Frontal cortex (tissue), 4 donors: Measurements from ENCODE around the gene PRMT7. TPM values are rescaled to one million over a fixed set of nuclear protein-coding genes. Genes with fewer than 3 reads are reported as not detected.

Experiments used
- DNase-seq, 2 donors: peaks; one replicate each; pipeline ENCODE4 v3.0.0; 2012; ENCODE audit warnings: low spot score in 2 of 2
- FAIRE-seq: peaks from 2 replicates; lab custom pipeline; 2012; peaks lifted over from hg19 to GRCh38; lab: Jason Lieb, UNC
- total RNA-seq: library from RNA; depleted of rRNA; stranded (reverse); fragments of >200 nt; gene quantifications from one replicate; pipeline ENCODE4 v1.2.3, GENCODE V29; 2014
- donor health status: control.
- donor health status: control.
- donor health status: control.

The PRMT7 gene
- total RNA-seq, 1 donor from 2014 or later, result 39.5 TPM

DNA sequence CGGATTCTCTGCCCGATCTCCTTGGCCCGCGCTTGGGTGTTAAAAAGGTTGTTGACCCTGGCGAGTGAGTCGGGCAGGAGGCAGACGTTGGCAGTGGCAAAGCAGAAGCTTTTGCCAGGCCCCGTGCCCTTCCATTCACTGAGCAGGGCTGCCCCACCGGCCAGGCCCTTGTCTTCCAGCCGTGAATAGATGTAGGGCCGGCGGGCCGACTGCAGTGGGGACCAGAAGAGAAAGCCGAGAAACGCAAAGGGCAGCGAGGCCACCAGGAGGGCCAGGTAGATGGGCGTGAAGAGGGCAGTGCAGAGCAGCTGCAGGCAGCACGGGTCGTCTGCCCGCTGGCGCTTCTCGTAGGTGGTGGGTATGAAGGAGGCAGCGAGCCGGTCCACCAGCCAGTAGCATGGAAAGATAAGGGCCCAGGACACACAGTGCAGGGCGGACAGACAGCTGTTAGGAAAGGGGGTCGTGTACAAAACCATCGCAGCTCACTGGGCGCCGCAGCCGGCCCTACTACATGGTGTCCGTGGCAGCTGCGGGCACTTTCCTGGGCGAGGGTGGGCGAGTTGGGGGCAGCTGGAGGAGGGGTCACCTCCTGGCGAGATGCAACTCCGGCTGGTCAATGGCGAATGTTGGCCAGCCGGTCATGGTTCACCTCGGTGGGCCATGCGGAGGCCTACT is 61.0 kb downstream of the PRMT7 start:
- no peak for FAIRE-seq
- no peak for DNase-seq

DNA sequence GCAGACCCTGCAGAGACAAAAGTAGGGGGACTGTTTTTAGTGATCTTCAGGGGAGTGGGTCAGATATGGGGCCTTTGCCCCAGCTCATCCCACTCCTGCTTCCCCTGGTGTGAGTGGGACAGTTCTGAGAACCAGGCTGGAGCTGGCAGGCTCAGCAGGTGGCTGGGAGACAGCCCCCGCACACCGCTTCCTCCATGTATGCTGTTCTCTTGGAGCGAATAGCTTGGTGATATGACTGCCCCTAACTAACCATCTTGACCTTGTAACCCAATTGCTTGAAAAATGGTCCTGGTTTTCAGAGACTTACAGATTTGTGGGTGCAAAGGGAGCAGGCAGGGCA is 61.5 kb downstream of the PRMT7 start:
- DNase-seq (no peak), FAIRE-seq (no peak)

DNA sequence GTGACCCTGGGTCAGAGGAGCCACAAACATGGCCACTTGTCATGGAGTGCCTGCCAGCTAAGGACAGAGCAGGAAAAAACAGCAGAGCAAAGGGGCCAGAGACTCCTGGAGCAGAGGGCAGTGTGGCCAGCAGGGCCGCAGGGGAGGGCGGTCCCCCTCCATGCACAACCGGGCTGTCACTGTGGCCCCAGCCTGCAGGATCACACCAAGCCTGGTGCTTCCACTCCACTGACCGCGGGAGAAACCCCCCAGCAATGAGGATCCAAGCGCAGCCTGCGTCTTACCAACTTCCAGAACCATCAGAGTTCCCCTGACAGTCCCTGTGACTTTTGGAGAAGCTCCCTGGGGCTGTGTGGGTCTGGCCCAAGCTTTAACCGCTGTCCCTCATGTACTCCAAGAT is 62.0 kb downstream of the PRMT7 start:
- no peak for FAIRE-seq
- no peak for DNase-seq

DNA sequence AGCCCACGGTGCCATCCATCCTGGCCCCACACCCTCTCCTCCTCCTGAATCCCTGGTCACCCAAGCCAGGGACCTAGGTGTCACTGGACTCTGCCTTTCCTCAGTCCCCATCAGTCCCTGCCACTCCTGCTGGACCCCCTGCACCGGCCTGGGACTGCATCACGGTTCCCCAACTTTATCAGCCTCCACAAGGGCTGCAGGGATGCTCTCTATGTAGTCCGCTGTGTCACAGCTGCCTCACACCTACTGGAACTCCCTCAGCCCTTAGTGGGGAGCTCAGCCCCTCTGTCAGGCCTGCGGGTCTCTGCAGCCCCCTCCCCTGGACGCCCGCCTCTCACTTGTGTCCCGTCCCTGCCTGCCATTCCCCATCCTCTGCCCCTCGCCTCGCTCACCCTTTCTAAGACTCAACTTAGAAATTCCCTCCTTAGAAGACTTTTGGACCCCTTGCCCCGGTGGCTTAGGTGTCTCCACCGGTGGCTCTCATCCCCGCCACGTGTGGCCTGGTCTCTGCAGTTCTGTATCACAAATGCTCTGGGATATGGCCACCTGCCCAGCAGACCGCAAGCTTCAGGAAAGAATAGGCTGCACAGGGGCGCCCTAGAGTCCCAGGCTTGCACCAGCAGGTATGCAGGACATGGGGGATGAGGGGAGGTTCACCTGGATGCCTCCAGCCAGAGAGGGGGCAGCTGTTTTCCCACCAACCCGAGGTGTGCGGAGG is 62.9 kb downstream of the PRMT7 start:
- DNase-seq, result no peak
- no peak for FAIRE-seq

DNA sequence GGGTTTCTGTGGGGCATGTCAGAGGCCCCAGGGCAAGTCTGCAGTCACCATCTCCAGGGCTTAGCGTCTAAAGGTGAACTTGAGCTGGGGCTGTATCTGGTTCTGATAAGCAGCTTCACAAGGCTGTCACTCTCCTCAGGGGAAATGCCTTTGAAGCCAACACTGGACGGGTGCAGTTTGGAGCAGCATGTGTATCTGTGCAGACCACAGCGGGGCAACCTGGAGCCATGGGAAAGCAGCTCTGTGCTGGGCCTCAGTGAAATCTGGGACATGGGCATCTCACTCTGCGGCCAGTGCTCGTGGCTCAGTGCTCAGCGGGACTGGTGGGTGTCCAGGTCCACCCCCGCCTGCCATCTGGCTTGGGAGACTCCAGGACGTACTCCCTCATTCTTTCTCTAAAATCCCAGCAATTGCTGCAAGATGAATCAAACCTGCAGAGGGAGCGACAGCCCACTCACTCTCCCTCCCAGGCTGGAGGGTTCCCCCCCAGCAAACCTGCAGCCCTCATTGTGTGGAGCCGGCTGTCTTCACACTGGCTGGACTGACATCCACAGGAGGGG is 63.5 kb downstream of the PRMT7 start:
- FAIRE-seq, result no peak

DNA sequence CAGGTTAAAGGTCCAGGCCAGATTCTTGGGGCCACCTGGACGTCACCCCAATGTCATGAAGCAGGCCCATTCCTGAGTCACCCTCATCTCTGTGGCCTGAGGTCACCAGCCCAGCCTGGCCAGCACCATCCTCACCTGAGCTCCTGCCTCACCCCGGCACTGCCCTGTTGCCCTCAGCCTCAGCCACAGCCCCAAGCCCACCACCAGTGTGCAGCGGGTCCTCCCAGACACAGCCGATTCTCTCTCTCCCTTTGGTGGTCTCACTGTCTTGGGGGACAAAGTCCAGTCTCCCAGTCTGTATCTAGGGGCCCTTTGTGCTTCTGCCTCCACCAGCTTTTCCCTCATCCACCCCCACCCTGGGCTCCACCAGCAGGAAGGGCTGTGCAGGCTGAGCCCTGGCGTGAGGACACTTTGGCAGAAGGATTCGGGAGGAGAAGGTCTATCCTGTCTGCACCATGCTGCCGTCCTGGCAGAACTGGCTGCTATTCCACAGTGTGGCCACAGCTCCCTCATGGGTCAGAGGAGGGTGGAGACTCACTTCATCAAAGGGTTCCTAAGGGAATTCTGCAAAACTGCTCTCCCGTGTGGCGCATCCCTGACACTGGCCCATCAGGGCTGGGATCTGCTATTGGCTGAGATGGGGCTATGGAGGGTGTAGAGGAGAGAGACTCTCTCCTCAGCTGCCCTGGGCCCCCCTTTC is 64.3 kb downstream of the PRMT7 start:
- DNase-seq (no peak), FAIRE-seq (no peak)

More for the DNA sequence above, 63.5 kb downstream of the PRMT7 start:
- no peak for DNase-seq

DNA sequence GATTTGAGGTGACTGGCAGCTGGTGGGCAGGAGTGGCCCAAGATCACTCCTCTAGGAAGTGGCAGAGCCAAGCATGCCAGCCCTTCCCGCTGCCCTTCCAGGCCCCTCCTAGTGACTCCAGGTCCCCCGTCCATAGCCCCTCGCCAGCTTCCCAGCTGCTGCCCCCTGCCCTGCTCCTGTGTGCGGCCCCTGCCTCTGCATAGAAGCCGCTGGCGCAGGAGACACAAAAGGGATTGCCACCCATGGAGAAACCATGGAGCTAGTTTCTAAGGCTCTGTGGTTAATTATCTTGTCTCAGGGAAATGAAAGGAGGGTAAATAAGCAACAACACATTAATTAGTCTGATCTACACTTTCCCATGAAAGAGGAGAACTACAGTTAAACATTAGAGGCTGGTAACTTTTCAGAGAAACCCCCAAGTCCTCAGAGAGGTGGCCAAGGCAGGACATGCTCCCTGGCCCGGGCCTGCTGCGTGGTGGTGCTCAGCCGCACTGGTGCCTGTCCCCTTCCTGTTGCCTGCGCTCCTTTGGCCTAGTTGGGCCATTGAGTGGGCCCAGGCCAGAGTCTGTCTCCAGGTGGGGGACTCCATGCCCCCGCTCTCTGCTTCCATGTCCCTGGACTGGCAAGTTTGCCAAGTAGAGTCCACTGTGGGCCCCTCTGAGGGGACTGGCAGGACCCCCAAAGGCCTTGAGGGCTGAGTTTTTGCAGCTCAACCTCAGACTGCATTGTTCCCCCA is 65.2 kb downstream of the PRMT7 start:
- no peak for DNase-seq
- no peak for FAIRE-seq

DNA sequence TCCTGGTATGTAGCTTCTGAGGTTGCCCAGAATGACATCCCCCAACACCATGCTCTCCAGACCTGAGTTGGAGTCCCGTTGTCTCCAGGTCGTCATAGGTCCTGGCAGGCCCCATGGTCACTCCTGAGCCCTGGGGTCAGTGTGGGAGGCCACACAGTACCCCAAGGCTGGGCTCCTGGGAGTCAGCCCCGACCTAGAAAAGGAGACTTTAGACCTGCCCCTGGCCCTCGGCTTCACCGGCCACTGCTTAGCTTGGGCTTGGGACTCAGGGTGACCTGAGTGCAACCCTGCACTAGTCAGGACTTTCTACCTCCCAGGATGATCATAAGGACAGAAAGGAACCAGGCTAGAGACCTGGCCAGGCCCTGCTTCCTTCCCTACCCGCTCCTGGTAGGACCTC is 65.8 kb downstream of the PRMT7 start:
- DNase-seq (no peak), FAIRE-seq (no peak)

DNA sequence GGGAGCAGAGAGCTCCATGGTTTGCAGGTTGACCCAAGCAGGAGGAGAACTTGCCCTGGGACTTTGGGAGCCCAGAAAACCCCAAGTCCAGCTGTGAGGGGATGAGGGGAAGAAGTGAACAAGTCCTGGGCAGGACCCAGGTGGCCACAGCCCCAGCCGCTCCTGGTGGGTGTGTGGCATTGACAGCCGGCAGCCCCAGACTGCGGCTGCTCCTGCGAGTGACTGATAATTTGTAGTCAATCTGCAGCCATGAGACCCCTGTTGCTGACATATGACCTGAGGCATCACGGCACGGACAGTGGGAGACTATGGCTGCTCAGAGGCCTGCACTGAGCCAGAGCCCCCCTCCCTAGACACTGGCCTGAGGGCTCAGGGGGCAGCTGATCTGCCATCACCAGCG is 66.4 kb downstream of the PRMT7 start:
- DNase-seq (no peak), FAIRE-seq (no peak)

DNA sequence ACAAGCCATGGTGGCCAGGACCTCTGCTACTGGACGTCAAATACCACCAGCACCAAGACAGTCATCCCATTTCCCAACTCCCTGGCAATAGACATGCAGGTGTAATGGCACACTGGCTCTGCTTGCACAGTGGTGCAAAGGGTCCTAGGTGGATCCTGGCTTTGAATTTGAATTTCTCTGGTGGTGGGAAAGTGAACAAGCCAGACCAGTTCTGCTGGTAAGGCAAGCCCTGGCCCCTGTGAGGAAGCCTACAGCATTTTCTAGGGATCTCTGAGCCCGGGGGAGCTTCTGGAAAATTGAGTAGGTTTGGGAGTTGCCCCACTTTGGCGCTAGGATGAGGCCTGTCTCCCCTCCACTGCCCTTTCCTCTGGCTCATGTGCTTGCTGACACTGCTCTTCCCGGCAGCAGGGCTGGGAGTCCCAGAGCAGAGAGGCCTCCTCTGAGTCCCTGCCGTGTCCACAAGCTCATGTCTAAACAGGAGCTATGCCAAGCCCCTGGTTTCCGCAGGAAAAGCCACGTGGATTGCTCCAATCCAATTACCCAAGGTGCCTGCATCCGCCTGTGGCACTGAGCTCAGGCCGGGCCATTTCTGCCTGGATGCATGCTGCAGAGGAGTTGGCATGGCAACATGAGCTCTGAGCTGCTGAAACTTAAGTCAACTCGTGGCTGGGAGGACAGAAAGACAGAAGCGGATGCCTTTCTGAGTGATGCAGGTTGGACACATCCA is 67.0 kb downstream of the PRMT7 start:
- FAIRE-seq, result no peak

DNA sequence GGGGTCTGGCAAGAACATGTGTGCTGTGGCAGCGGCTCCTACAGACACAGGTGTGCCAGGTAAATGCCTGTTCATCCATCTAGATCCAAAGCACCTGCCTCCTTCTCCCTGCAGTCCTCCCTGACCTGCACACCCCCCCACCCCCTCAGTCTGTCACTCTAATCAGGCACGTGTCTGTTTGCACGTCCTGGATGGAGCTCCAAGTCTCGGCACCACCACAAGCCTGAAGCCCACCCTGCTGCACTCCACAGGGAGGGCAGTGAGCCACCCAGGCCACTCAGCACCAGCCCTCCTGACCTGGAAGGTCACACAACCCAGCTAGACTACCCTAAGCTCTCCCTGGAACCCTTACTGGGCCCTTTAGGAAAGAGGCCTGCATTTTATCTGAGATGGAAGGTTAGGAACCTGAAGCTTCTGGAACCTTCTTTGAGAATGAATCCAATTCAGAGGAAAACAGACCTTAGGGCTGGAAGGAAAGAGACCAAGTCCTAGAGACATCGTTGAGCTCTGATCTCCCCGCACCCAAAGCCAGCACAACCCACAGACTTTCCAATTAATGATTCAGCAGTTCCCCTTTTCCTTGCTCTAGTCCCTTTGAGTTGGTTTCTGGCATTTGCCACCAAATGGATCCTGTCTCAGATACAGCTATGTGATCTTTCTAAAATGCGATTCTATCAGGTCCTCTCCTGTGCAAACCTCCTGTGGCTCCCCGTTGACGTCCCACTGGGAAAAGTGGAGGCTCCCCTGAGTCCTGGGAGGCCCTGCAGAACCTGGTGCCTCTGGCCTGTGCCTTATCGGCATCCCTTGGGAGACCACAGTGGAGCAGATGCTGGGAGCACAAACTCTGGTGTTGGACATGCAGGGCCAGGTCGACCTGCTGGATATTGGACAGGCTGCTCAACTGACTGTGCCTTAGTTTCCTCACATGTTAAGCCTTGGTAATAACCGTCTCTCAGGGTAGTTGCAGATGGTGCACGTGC is 67.9 kb downstream of the PRMT7 start:
- no peak for FAIRE-seq

More for the DNA sequence above, 67.0 kb downstream of the PRMT7 start:
- no peak for DNase-seq

DNA sequence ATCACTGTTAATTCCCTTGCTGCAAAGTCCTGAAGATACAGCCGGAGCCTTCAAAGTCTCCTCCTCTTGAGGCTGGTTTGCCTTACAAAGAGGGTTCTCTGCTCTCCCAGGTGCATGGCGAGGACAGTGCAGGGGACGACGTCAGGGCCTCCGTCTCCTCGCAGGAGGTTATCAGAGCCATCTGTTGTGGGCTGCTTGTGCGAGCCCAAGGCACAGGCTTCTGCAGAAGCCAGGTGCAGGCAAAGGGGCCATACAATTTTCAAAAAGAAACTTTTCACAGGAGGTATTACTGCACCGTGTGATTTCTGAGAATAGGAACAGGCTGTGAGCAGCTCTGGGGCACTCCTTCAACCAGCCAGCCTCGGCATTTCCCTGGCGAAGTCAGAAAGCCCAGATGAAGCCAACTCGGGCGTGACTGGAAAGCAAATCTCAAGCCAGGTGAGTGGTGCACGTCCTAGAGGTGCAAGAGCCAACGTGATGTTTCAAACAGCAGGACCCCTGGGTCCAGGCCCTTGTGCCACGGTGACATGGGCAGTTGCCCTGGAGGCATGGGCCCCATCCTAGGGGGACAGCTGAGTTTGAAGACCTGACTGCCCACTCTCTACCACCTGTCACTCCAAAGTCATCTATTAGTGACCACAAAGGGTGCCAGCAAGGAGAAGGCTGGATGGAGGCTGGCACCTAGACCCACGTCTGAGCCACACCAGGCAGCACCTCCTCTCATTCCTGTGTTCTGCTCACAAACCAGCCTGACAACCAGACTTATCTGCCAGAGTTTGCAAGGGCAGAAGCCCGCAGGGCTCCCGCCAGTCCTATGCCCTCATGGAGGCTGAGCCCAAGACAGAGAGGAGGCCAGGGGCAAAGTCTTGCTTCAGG is 68.9 kb downstream of the PRMT7 start:
- FAIRE-seq (no peak), DNase-seq (no peak)

More for the DNA sequence above, 67.9 kb downstream of the PRMT7 start:
- DNase-seq, result no peak

DNA sequence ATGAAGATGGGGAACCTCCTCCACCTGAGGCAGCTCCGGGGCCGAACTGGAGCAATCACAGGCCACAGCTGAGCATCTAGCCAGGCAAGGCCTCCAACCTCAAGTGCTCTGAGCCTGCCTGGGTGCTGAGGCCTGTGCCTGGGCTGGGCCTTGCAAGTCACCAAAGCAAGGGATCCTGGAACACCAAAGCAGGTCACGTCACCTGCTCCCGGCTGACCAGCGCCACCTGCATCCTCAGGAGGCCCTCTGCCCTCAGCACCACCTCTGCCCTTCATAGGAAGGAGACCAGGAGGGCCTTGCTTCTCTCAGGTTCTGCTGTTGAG is 69.5 kb downstream of the PRMT7 start:
- DNase-seq (no peak), FAIRE-seq (no peak)

DNA sequence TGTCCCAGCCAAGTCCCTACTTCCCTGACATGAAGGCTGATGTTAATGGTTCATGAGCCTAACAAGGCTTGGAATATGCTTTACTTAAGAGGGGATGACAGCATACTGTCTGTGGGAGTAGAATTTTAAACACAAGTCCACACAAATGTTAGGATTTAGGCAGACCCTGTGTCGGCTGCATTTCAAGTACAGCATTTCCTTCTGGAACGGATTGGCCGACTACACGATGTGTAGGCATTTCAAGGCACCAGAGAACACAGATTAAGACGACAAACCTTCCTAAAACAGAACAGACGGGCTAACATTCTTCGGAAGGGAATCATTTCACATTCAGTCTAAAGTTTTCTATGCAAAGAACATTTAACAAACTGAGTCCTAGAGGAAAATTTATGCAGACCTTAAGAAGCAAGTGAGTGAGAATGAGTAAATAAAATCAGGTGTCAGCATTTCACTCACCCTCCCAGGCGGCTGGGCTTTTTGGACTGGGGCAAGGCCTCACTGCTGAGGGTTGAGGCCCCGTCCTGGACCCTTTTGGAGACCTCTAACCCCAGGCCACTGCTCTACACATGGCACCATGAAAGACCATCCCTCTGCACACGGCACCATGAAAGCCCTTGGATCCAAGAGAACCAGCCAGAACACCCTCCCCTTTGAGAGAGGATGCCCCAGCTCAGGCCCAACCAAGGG is 70.0 kb downstream of the PRMT7 start:
- DNase-seq (no peak), FAIRE-seq (no peak)

DNA sequence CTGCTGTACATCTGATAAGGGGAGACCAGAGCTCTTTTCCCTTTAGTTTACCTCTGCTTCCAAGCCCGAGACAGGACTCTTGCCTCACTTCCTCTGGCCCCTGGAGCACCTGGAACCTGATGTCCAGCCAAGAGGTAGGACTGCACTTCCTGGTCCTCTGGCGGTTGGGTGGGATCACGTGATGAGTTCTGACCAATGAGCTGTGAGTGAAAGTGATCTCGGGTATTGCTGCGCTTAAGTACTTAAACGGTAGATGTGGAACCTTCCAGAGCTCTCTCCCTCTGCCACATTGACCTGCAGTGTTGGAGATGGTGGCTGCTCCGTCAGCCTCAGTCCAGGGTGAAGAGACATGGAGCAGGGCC is 70.5 kb downstream of the PRMT7 start:
- DNase-seq (no peak), FAIRE-seq (no peak)

DNA sequence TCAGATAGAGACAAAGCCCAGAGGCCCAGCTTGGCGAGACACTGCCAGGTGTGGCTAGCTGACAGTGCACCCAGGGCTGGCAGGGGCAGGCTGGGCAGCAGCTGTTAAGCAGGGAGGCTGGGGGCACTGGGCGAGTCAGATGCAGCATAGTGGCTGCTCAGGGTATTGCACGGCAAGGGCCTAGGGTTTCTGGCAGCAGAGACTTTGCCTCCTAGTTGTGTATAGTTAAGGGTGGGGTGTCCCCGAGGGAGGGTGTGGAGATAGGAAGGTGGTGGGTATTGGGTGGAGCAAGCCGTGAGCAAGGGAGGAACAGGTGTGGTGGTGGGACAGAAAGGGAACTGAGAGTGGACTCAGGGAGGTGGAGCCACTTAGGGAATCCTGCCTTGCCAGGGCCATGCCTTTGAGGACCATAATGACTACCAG is 71.5 kb downstream of the PRMT7 start:
- FAIRE-seq (no peak), DNase-seq (no peak)

DNA sequence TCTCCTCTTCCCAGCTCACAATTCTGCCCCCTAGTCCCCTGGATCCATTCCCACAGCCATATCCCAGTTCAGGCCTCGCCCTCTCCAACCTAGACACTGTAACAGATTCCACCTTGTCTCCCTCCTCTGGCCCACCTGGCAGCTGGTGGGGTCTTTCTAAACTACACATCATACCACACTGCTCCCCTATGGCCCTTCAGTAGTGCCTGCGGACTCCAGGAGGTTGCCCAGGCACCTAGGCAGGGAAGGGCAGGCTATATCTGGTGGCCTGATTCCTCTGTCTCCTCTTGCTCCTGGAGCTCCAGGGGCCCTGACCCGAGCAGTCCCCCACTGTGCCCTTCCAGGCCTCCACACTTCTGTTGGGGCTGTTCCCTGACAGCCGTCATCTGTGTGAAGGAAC is 73.0 kb downstream of the PRMT7 start:
- FAIRE-seq, result no peak
- no peak for DNase-seq
